Vagina (tissue), 2 donors: ENCODE data around the gene BEST1.

Experiments used
- POLR2A ChIP-seq, 2 donors: fragments of 450-650 bp; IDR thresholded peaks; one replicate each; pipeline ENCODE4 v1.6.1; 2017; ENCODE audit warnings: antibody characterized with exemption in 2 of 2, mild to moderate bottlenecking in 2 of 2, moderate library complexity in 2 of 2
- POLR2AphosphoS5 ChIP-seq, 2 donors: sonication (generic); formaldehyde crosslinking; IDR thresholded peaks; one replicate each; pipeline ENCODE4 v1.9.0; 2017; ENCODE audit warnings: antibody characterized with exemption in 2 of 2, mild to moderate bottlenecking in 2 of 2, low read depth in 1 of 2; ENCODE audit not compliant: insufficient read depth in 1 of 2
- TF ChIP-seq, protein P1 (sequence below), 3 experiments: fragments of 450-650 bp in 2 of 3; fragments of 200-600 bp in 1 of 3; sonication (generic) in 1 of 3; IDR thresholded peaks; one replicate each; pipeline ENCODE4 v1.5.1; 2017 to 2019; ENCODE audit warnings: antibody characterized with exemption in 3 of 3, mild to moderate bottlenecking in 2 of 3, moderate library complexity in 2 of 3

DNA sequence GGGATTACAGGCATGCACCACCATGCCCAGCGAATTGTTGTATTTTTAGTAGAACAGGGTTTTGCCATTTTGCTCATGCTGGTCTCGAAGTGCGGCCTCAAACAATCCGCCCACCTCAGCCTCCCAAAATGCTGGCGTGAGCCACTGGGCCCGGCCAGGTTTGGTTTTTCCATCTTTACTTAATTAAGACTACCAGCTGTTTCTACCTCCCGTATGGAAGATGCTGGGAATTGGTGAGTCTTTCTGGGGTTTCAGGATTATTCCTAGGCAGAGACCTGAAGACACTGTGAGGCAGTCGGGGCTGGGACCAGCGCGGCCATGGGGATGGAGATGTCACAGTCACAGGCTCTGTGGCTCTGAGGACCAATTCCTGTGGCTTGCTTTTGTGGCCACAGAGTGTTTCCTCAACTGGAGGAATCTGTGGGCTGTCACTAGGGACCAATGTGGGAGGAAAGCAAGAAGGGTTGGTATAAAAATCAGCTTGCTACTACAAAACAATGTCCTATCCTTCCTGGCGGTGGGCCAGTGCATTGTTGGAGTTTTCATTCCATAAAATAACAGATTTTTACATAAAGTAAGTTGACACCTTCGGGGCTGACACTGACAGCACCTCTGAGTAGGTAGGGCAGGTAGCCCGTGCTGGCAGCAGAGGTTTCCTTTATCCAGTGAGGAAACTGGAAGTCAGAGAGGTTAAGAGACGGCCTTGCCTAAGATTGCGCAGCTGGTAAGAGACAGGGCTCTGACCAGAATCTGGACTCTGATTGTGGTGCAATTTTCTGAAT, 25.7 kb downstream of the BEST1 start:
- TF ChIP-seq, protein P1, sequence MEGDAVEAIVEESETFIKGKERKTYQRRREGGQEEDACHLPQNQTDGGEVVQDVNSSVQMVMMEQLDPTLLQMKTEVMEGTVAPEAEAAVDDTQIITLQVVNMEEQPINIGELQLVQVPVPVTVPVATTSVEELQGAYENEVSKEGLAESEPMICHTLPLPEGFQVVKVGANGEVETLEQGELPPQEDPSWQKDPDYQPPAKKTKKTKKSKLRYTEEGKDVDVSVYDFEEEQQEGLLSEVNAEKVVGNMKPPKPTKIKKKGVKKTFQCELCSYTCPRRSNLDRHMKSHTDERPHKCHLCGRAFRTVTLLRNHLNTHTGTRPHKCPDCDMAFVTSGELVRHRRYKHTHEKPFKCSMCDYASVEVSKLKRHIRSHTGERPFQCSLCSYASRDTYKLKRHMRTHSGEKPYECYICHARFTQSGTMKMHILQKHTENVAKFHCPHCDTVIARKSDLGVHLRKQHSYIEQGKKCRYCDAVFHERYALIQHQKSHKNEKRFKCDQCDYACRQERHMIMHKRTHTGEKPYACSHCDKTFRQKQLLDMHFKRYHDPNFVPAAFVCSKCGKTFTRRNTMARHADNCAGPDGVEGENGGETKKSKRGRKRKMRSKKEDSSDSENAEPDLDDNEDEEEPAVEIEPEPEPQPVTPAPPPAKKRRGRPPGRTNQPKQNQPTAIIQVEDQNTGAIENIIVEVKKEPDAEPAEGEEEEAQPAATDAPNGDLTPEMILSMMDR (IDR thresholded peaks at IDR 0.05): no peak
- TF ChIP-seq POLR2A (IDR thresholded peaks at IDR 0.05) (no peak), POLR2AphosphoS5 (IDR thresholded peaks at IDR 0.05; ENCODE audit: insufficient read depth in 1 of 2, low read depth in 1 of 2) (no peak)
